HFFc6 (cell line): ENCODE results near the gene ADGRL2. TPM values are rescaled to one million over a fixed set of nuclear protein-coding genes. Genes with fewer than 3 reads are reported as not detected.

Experiments
- DNase-seq: peaks from one replicate; pipeline ENCODE4 v3.0.0-alpha.2; 2018
- H3K27ac Mint-ChIP-seq: 2 replicates; pipeline ENCODE4 v1.8.0; 2020; ENCODE audit warnings: mild to moderate bottlenecking, mixed read lengths
- H3K27me3 Mint-ChIP-seq: 2 replicates; pipeline ENCODE4 v1.8.0; 2021; ENCODE audit warnings: mild to moderate bottlenecking, moderate library complexity, mixed read lengths; ENCODE audit not compliant: insufficient read depth
- H3K36me3 Mint-ChIP-seq: 2 replicates; pipeline ENCODE4 v1.8.0; 2021; ENCODE audit warnings: low read depth, mixed read lengths
- H3K4me1 Mint-ChIP-seq: 2 replicates; pipeline ENCODE4 v1.8.0; 2020; ENCODE audit warnings: low read depth, mixed read lengths
- H3K4me3 Mint-ChIP-seq: 2 replicates; pipeline ENCODE4 v1.8.0; 2020; ENCODE audit warnings: mild to moderate bottlenecking, moderate library complexity, mixed read lengths
- H3K9me3 Mint-ChIP-seq: 2 replicates; pipeline ENCODE4 v1.8.0; 2020; ENCODE audit warnings: mild to moderate bottlenecking, mixed read lengths
- CTCF ChIP-seq: fragments of 200-600 bp; sonication (generic); IDR thresholded peaks from 2 replicates; pipeline ENCODE4 v1.5.0; 2021; ENCODE audit warnings: antibody characterized with exemption, mild to moderate bottlenecking
- total RNA-seq, 6 experiments: library from RNA; stranded (reverse); fragmentation: NEBNext Ultra II Directional; extraction: Animal tissue kit (Norgen Biotek cat#: 25700); gene quantifications; 2 replicates in 1 of 6; 3 replicates in 5 of 6; pipeline ENCODE4 v1.2.3, GENCODE V29; 2021

ADGRL2 gene
- total RNA-seq, 6 experiments from 2014 or later, result 2.1 to 11.1 (median 2.8) TPM

GRCh38 chr1:81912383-81912782, 111.6 kb downstream of the ADGRL2 start:
- Mint-ChIP-seq H3K36me3 (no peaks in the 10 kb centered on the region), H3K27ac (no peak overlapping the region), H3K4me3 (no peak overlapping the region), H3K4me1 (no peaks in the 10 kb centered on the region), H3K27me3 (no peaks in the 10 kb centered on the region), H3K9me3 (peaks cover 4% of the 10 kb centered on the region; the same call in 1 of the 2 replicates)
- no peak for DNase-seq
- TF ChIP-seq CTCF, result no peak

- Mint-ChIP-seq H3K9me3 (peaks cover 2% of the 10 kb centered on the region; the same call in 1 of the 2 replicates), H3K27ac (no peak overlapping the region), H3K4me1 (no peaks in the 10 kb centered on the region; the same call in 1 of the 2 replicates), H3K36me3 (no peaks in the 10 kb centered on the region), H3K4me3 (no peak overlapping the region), H3K27me3 (no peaks in the 10 kb centered on the region)
- TF ChIP-seq CTCF, result no peak
- no peak for DNase-seq
These were observed 115.2 kb downstream of the ADGRL2 start for GRCh38 chr1:81915937-81916336.

GRCh38 chr1:81920245-81920740, 119.6 kb downstream of the ADGRL2 start:
- H3K27me3 Mint-ChIP-seq, result no peaks in the 10 kb centered on the region
- no peak for TF ChIP-seq CTCF
- peak overlapping the region; percentile 23; the same call in 1 of the 2 replicates for H3K27ac Mint-ChIP-seq
- H3K9me3 Mint-ChIP-seq, result no peaks in the 10 kb centered on the region; the same call in 1 of the 2 replicates
- no peak overlapping the region for H3K4me3 Mint-ChIP-seq
- DNase-seq, result peak; percentile 17
- H3K36me3 Mint-ChIP-seq, result no peaks in the 10 kb centered on the region
- H3K4me1 Mint-ChIP-seq, result no peaks in the 10 kb centered on the region; the same call in 1 of the 2 replicates

- no peaks in the 10 kb centered on the region; the same call in 1 of the 2 replicates for H3K4me1 Mint-ChIP-seq
- DNase-seq, result no peak
- H3K36me3 Mint-ChIP-seq, result no peaks in the 10 kb centered on the region
- H3K27ac Mint-ChIP-seq, result no peak overlapping the region
- no peak overlapping the region for H3K4me3 Mint-ChIP-seq
- H3K9me3 Mint-ChIP-seq, result no peaks in the 10 kb centered on the region; the same call in 1 of the 2 replicates
- no peak for TF ChIP-seq CTCF
- H3K27me3 Mint-ChIP-seq, result no peaks in the 10 kb centered on the region
These were observed 120.2 kb downstream of the ADGRL2 start for GRCh38 chr1:81920886-81921285.

GRCh38 chr1:81921344-81921743, 120.6 kb downstream of the ADGRL2 start:
- Mint-ChIP-seq H3K27me3 (no peaks in the 10 kb centered on the region), H3K36me3 (no peaks in the 10 kb centered on the region), H3K9me3 (no peaks in the 10 kb centered on the region; the same call in 1 of the 2 replicates), H3K4me1 (no peaks in the 10 kb centered on the region; the same call in 1 of the 2 replicates), H3K4me3 (no peak overlapping the region), H3K27ac (no peak overlapping the region)
- no peak for TF ChIP-seq CTCF
- no peak for DNase-seq
